HEK293 (cell line): ENCODE data around the gene ZSWIM4.

ENCODE experiments used
- CTCF ChIA-PET: fragments of 350-600 bp; formaldehyde crosslinking; extraction: SDS; loops from one replicate; lab custom pipeline; 2021; ENCODE audit warnings: antibody characterized with exemption; lab: Yijun Ruan, JAX
- POLR2A ChIA-PET: fragments of 300-600 bp; formaldehyde crosslinking; extraction: SDS; loops from one replicate; lab custom pipeline; 2020; ENCODE audit warnings: antibody characterized with exemption, inconsistent platforms; lab: Yijun Ruan, JAX
- H3K27ac ChIP-seq: fragments of 200-500 bp; sonication (Bioruptor generic); 2 replicates; pipeline ENCODE4 v1.5.1; 2014; ENCODE audit warnings: low read depth, low read length, control low read depth, inconsistent platforms; ENCODE audit errors: extremely low read depth
- H3K36me3 ChIP-seq, 2 experiments: fragments of 200-500 bp in 1 of 2; sonication (Bioruptor generic) in 1 of 2; 1 replicate in 1 of 2; 2 replicates in 1 of 2; pipeline ENCODE4 v1.5.1; 2014 to 2017; ENCODE audit warnings: inconsistent platforms in 2 of 2, low read length in 2 of 2; ENCODE audit not compliant: control insufficient read depth in 2 of 2, insufficient read depth in 1 of 2
- H3K4me1 ChIP-seq: fragments of 200-500 bp; sonication (Bioruptor generic); 2 replicates; pipeline ENCODE4 v1.5.1; 2014; ENCODE audit warnings: mild to moderate bottlenecking, low read length, inconsistent platforms; ENCODE audit not compliant: control insufficient read depth, insufficient read depth
- H3K4me3 ChIP-seq: 2 replicates; pipeline ENCODE4 v1.5.1; 2011; ENCODE audit warnings: low read depth, mild to moderate bottlenecking, control low read depth, low read length, moderate library complexity
- H3K9me3 ChIP-seq: fragments of 200-500 bp; sonication (Bioruptor generic); 2 replicates; pipeline ENCODE4 v1.5.1; 2014; ENCODE audit warnings: low read depth, low read length, inconsistent platforms; ENCODE audit not compliant: control insufficient read depth, insufficient read depth
- BCL11B ChIP-seq: fragments of 450-650 bp; formaldehyde crosslinking; IDR thresholded peaks from 2 replicates; pipeline ENCODE4 v1.5.1; 2016; ENCODE audit warnings: low read depth, missing biosample characterization, missing genetic modification characterization
- BCL6B ChIP-seq: fragments of 450-650 bp; formaldehyde crosslinking; IDR thresholded peaks from 2 replicates; pipeline ENCODE4 v1.5.1; 2017; ENCODE audit warnings: missing biosample characterization, missing genetic modification characterization
- GFI1B ChIP-seq: fragments of 450-650 bp; formaldehyde crosslinking; IDR thresholded peaks from 2 replicates; pipeline ENCODE4 v1.5.1; 2016; ENCODE audit warnings: missing biosample characterization, missing genetic modification characterization
- KLF1 ChIP-seq: fragments of 450-650 bp; formaldehyde crosslinking; IDR thresholded peaks from 2 replicates; pipeline ENCODE4 v1.5.1; 2016; ENCODE audit warnings: missing biosample characterization, missing genetic modification characterization
- KLF16 ChIP-seq: fragments of 450-650 bp; formaldehyde crosslinking; IDR thresholded peaks from 2 replicates; pipeline ENCODE4 v1.5.1; 2017; ENCODE audit warnings: missing biosample characterization, missing genetic modification characterization
- KLF8 ChIP-seq: fragments of 450-650 bp; formaldehyde crosslinking; IDR thresholded peaks from 2 replicates; pipeline ENCODE4 v1.5.1; 2016; ENCODE audit warnings: missing biosample characterization, missing genetic modification characterization
- KLF9 ChIP-seq: fragments of 450-650 bp; formaldehyde crosslinking; IDR thresholded peaks from 2 replicates; pipeline ENCODE4 v1.5.1; 2016; ENCODE audit warnings: missing biosample characterization, missing genetic modification characterization, low read depth
- MEIS1 ChIP-seq: sonication (generic); formaldehyde crosslinking; IDR thresholded peaks from 2 replicates; pipeline ENCODE4 v1.8.1; 2022; ENCODE audit warnings: missing genetic modification reagents, mild to moderate bottlenecking, borderline replicate concordance
- PRDM4 ChIP-seq: fragments of 450-650 bp; formaldehyde crosslinking; IDR thresholded peaks from 2 replicates; pipeline ENCODE4 v1.5.1; 2017; ENCODE audit warnings: missing biosample characterization, missing genetic modification characterization
- RBAK ChIP-seq: fragments of 450-650 bp; formaldehyde crosslinking; IDR thresholded peaks from 2 replicates; pipeline ENCODE4 v1.5.1; 2016; ENCODE audit warnings: missing biosample characterization, missing genetic modification characterization
- SP2 ChIP-seq: fragments of 450-650 bp; formaldehyde crosslinking; IDR thresholded peaks from 2 replicates; pipeline ENCODE4 v1.5.1; 2016; ENCODE audit warnings: missing biosample characterization, missing genetic modification characterization
- SP7 ChIP-seq: fragments of 450-650 bp; formaldehyde crosslinking; IDR thresholded peaks from 2 replicates; pipeline ENCODE4 v1.5.1; 2016; ENCODE audit warnings: missing biosample characterization, missing genetic modification characterization
- YY2 ChIP-seq: fragments of 450-650 bp; formaldehyde crosslinking; IDR thresholded peaks from 2 replicates; pipeline ENCODE4 v1.5.1; 2016; ENCODE audit warnings: missing biosample characterization, missing genetic modification characterization
- ZBTB20 ChIP-seq: fragments of 450-650 bp; formaldehyde crosslinking; IDR thresholded peaks from 2 replicates; pipeline ENCODE4 v1.5.1; 2016; ENCODE audit warnings: missing biosample characterization, missing genetic modification characterization
- ZBTB48 ChIP-seq: fragments of 450-650 bp; formaldehyde crosslinking; IDR thresholded peaks from 2 replicates; pipeline ENCODE4 v1.5.1; 2016; ENCODE audit warnings: missing biosample characterization, missing genetic modification characterization
- ZFHX2 ChIP-seq: fragments of 450-650 bp; formaldehyde crosslinking; conservative IDR thresholded peaks from 2 replicates; pipeline ENCODE4 v1.5.1; 2016; ENCODE audit warnings: missing biosample characterization, missing genetic modification characterization
- ZFP37 ChIP-seq: fragments of 450-650 bp; formaldehyde crosslinking; IDR thresholded peaks from 2 replicates; pipeline ENCODE4 v1.5.1; 2016; ENCODE audit warnings: missing biosample characterization, missing genetic modification characterization
- ZFP69B ChIP-seq: fragments of 450-650 bp; formaldehyde crosslinking; IDR thresholded peaks from 2 replicates; pipeline ENCODE4 v1.5.1; 2016; ENCODE audit warnings: missing biosample characterization, missing genetic modification characterization
- ZNF10 ChIP-seq: fragments of 450-650 bp; formaldehyde crosslinking; IDR thresholded peaks from 2 replicates; pipeline ENCODE4 v1.5.1; 2017; ENCODE audit warnings: missing biosample characterization, missing genetic modification characterization
- ZNF132 ChIP-seq: fragments of 450-650 bp; formaldehyde crosslinking; IDR thresholded peaks from 2 replicates; pipeline ENCODE4 v1.5.1; 2017; ENCODE audit warnings: missing biosample characterization, missing genetic modification characterization, borderline replicate concordance
- ZNF16 ChIP-seq: fragments of 450-650 bp; formaldehyde crosslinking; IDR thresholded peaks from 2 replicates; pipeline ENCODE4 v1.5.1; 2016; ENCODE audit warnings: low read depth, missing biosample characterization, missing genetic modification characterization
- ZNF211 ChIP-seq: fragments of 450-650 bp; formaldehyde crosslinking; IDR thresholded peaks from 2 replicates; pipeline ENCODE4 v1.5.1; 2016; ENCODE audit warnings: low read depth, missing biosample characterization, missing genetic modification characterization
- ZNF223 ChIP-seq: fragments of 450-650 bp; formaldehyde crosslinking; IDR thresholded peaks from 2 replicates; pipeline ENCODE4 v1.5.1; 2016; ENCODE audit warnings: missing biosample characterization, missing genetic modification characterization
- ZNF341 ChIP-seq: fragments of 450-650 bp; formaldehyde crosslinking; IDR thresholded peaks from 2 replicates; pipeline ENCODE4; 2016; ENCODE audit warnings: low read depth, missing biosample characterization, missing genetic modification characterization
- ZNF416 ChIP-seq: fragments of 450-650 bp; formaldehyde crosslinking; IDR thresholded peaks from 2 replicates; pipeline ENCODE4 v1.5.1; 2016; ENCODE audit warnings: missing biosample characterization, missing genetic modification characterization
- ZNF560 ChIP-seq: fragments of 450-650 bp; formaldehyde crosslinking; IDR thresholded peaks from 2 replicates; pipeline ENCODE4 v1.5.1; 2017; ENCODE audit warnings: missing biosample characterization, missing genetic modification characterization, borderline replicate concordance
- ZNF600 ChIP-seq: fragments of 450-650 bp; formaldehyde crosslinking; IDR thresholded peaks from 2 replicates; pipeline ENCODE4 v1.5.1; 2016; ENCODE audit warnings: missing biosample characterization, missing genetic modification characterization
- ZNF660 ChIP-seq: fragments of 450-650 bp; IDR thresholded peaks from 2 replicates; pipeline ENCODE4 v1.5.1; 2018; ENCODE audit warnings: missing biosample characterization, mild to moderate bottlenecking, missing genetic modification characterization
- ZNF747 ChIP-seq: fragments of 450-650 bp; formaldehyde crosslinking; IDR thresholded peaks from 2 replicates; pipeline ENCODE4 v1.5.1; 2016; ENCODE audit warnings: missing biosample characterization, missing genetic modification characterization
- ZSCAN30 ChIP-seq: fragments of 450-650 bp; IDR thresholded peaks from 2 replicates; pipeline ENCODE4 v1.5.1; 2018; ENCODE audit warnings: missing biosample characterization, mild to moderate bottlenecking, missing genetic modification characterization, moderate library complexity
- TF ChIP-seq, protein P1 (sequence below): fragments of 450-650 bp; formaldehyde crosslinking; IDR thresholded peaks from 2 replicates; pipeline ENCODE4 v1.5.1; 2016; ENCODE audit warnings: missing biosample characterization, missing genetic modification characterization

ZSWIM4 gene

DNA sequence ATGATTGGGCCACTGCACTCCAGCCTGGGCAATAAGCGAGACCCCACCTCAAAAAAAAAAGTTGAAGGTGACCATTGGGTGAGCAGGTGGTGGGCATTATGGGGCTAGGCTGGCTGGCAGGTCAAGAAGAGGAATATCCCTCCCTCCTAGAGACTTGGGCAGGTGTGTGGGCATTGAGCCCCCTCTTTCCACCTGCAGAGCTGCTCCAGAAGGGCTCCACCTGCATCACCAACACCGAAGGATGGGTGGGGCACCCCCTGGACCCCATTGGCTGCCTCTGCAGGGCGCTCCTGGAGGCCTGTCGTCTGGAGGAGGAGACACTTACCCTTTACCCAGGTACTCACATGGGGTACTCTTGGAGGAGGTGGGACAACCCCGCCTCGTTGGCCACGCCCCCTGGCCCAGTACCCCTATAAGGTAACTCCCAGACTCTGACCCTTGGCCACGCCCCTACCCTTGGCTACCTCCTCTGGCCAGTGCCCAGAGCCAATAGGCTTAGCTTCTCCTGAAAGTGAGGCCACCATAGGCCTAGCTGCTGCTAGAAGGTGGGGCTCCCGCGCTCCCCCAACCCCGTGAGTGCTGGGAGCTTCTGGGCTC is 21.9 kb downstream of the ZSWIM4 start:
- ChIA-PET CTCF (interaction anchor here (1.0 to 1.1 kb wide), 2 partner anchors 46 to 69 kb away, joined by 3 read pairs; a partner anchor contains a TSS), POLR2A (no interaction called here)
- Histone ChIP-seq H3K4me3 (no peak overlapping the region), H3K4me1 (no peaks in the 10 kb centered on the region), H3K36me3 (peaks cover 0 to 34% of the 10 kb centered on the region in 2 experiments; a peak in 2 of 3 replicates), H3K27ac (no peak overlapping the region), H3K9me3 (no peaks in the 10 kb centered on the region)
- TF ChIP-seq KLF8 (tag by site-specific recombination) (0 out of 2 replicates have a peak, but pooled peaks have one; percentile 21), MEIS1 (CRISPR knock-in tag) (no peak), KLF9 (tag by site-specific recombination) (0 out of 2 replicates have a peak, but pooled peaks have one; percentile 22), ZNF211 (tag by site-specific recombination) (no peak), BCL11B (tag by site-specific recombination) (no peak), BCL6B (tag by site-specific recombination) (no peak), KLF16 (tag by site-specific recombination) (no peak), ZBTB20 (tag by site-specific recombination) (no peak)

- Histone ChIP-seq H3K36me3 (peaks cover 0 to 32% of the 10 kb centered on the region in 2 experiments; a peak in 2 of 3 replicates), H3K27ac (no peak overlapping the region), H3K4me3 (no peak overlapping the region), H3K4me1 (no peaks in the 10 kb centered on the region), H3K9me3 (no peaks in the 10 kb centered on the region)
- CTCF ChIA-PET = interaction anchor here (1.1 kb wide), 1 partner anchor 46 kb away, joined by 3 read pairs; no protein-coding TSS in a partner anchor
- POLR2A ChIA-PET = interaction anchor here (0.5 kb wide), 1 partner anchor 10 kb away, joined by 3 read pairs; no protein-coding TSS in a partner anchor
- TF ChIP-seq ZNF747 (no peak), ZSCAN30 (tag by site-specific recombination) (no peak), ZNF416 (tag by site-specific recombination) (no peak), ZNF132 (no peak), ZFP37 (tag by site-specific recombination) (no peak), ZFP69B (tag by site-specific recombination) (no peak), SP7 (no peak), ZBTB48 (tag by site-specific recombination) (no peak), KLF1 (peak; percentile 44), ZNF341 (no peak), ZNF660 (tag by site-specific recombination) (no peak), PRDM4 (tag by site-specific recombination) (peak; percentile 64; the same call in 1 of the 2 replicates), SP2 (tag by site-specific recombination) (peak; percentile 41), ZNF560 (tag by site-specific recombination) (no peak), ZNF600 (tag by site-specific recombination) (peak; percentile 32; the same call in 1 of the 2 replicates), ZNF223 (tag by site-specific recombination) (no peak), ZNF16 (no peak), RBAK (tag by site-specific recombination) (no peak), YY2 (no peak), KLF8 (tag by site-specific recombination) (peak; percentile 30; the same call in 1 of the 2 replicates), GFI1B (tag by site-specific recombination) (no peak), ZFHX2 (tag by site-specific recombination) (no peak), ZNF10 (tag by site-specific recombination) (peak; percentile 70; the same call in 1 of the 2 replicates)
- TF ChIP-seq, protein P1, sequence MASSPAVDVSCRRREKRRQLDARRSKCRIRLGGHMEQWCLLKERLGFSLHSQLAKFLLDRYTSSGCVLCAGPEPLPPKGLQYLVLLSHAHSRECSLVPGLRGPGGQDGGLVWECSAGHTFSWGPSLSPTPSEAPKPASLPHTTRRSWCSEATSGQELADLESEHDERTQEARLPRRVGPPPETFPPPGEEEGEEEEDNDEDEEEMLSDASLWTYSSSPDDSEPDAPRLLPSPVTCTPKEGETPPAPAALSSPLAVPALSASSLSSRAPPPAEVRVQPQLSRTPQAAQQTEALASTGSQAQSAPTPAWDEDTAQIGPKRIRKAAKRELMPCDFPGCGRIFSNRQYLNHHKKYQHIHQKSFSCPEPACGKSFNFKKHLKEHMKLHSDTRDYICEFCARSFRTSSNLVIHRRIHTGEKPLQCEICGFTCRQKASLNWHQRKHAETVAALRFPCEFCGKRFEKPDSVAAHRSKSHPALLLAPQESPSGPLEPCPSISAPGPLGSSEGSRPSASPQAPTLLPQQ (tag by site-specific recombination) = no peak
Measured at GRCh38 chr19:13817615-13818371, 22.6 kb downstream of the ZSWIM4 start.
